ENCODE measurements around the gene IL17B.

IL17B gene

GRCh38 chr5:149379177-149379761 is at the start of gene IL17B:
TSS of gene IL17B (minus strand) at chr5:149379292. CDS start at chr5:149379225, 67 bp downstream.
- DNase-seq: no peak

GRCh38 chr5:149428032-149428431 is 48.9 kb upstream of the IL17B start:
- DNase-seq: no peak

GRCh38 chr5:149427374-149427773 is 48.3 kb upstream of the IL17B start:
- no peak for DNase-seq

- DNase-seq: no peak
These were observed 47.8 kb upstream of the IL17B start for GRCh38 chr5:149426931-149427330.

GRCh38 chr5:149425729-149426128 is 46.6 kb upstream of the IL17B start:
- no peak for DNase-seq

GRCh38 chr5:149424371-149425315 is 45.6 kb upstream of the IL17B start:
- DNase-seq: no peak

- no peak for DNase-seq
These were observed 44.7 kb upstream of the IL17B start for GRCh38 chr5:149423794-149424268.

GRCh38 chr5:149423049-149423793 is 44.1 kb upstream of the IL17B start:
- DNase-seq: no peak

GRCh38 chr5:149422366-149423048 is 43.4 kb upstream of the IL17B start:
- no peak for DNase-seq

GRCh38 chr5:149421834-149422233 is 42.7 kb upstream of the IL17B start:
- DNase-seq: no peak

- no peak for DNase-seq
These were observed 42.2 kb upstream of the IL17B start for GRCh38 chr5:149421372-149421685.

- DNase-seq: no peak
These were observed 41.7 kb upstream of the IL17B start for GRCh38 chr5:149420545-149421371.

- no peak for DNase-seq
These were observed 40.9 kb upstream of the IL17B start for GRCh38 chr5:149419859-149420544.

- DNase-seq: no peak
These were observed 40.4 kb upstream of the IL17B start for GRCh38 chr5:149419532-149419858.

- no peak for DNase-seq
These were observed 39.9 kb upstream of the IL17B start for GRCh38 chr5:149418910-149419531.

- no peak for DNase-seq
These were observed 38.7 kb upstream of the IL17B start for GRCh38 chr5:149417711-149418368.

- DNase-seq: no peak
These were observed 38.1 kb upstream of the IL17B start for GRCh38 chr5:149416987-149417710.

GRCh38 chr5:149415066-149415967 is 36.2 kb upstream of the IL17B start:
- DNase-seq: no peak

Data from NCI-H345 (cell line).